PC-3 (cell line): ENCODE results near the gene CLEC16A. TPM values are rescaled to one million over a fixed set of nuclear protein-coding genes. Genes with fewer than 3 reads are reported as not detected.

Source experiments
- ATAC-seq: fragments of 200-7000 bp; cut with Tn5 transposase; 2 replicates; pipeline ENCODE4 v1.9.1; 2020; ENCODE audit warnings: mild to moderate bottlenecking, moderate library complexity
- BruUV-seq: library from RNA; stranded (reverse); fragments of 400-500 nt; replicated peaks from 2 replicates; lab custom pipeline; 2021; lab: Mats Ljungman, UMichigan
- CTCF ChIA-PET: fragments of 300-600 bp; sonication (Branson Sonifier 250); formaldehyde crosslinking; loops from one replicate; lab custom pipeline; 2022; ENCODE audit warnings: antibody characterized with exemption; lab: Charles Lee
- POLR2A ChIA-PET: fragments of 300-600 bp; sonication (Branson Sonifier 250); formaldehyde crosslinking; loops from one replicate; lab custom pipeline; 2022; ENCODE audit warnings: antibody characterized with exemption; ENCODE audit not compliant: unreplicated experiment; lab: Charles Lee
- DNase-seq: peaks from one replicate; pipeline ENCODE4 v3.0.0-alpha.2; 2015
- H2AFZ ChIP-seq: fragments of 300-600 bp; sonication (generic); 2 replicates; pipeline ENCODE4 v1.6.0; 2016; ENCODE audit warnings: antibody characterized with exemption, low read length
- H3F3A ChIP-seq: fragments of 300-600 bp; sonication (generic); one replicate; pipeline ENCODE4 v1.6.0; 2017; ENCODE audit warnings: antibody characterized with exemption, low read length, control low read depth, mild to moderate bottlenecking; ENCODE audit not compliant: unreplicated experiment
- H3K27ac ChIP-seq: fragments of 300-600 bp; sonication (generic); 2 replicates; pipeline ENCODE4 v1.5.1; 2016; ENCODE audit warnings: mild to moderate bottlenecking, low read length
- H3K27me3 ChIP-seq: fragments of 300-600 bp; sonication (generic); 2 replicates; pipeline ENCODE4 v1.6.1; 2016; ENCODE audit warnings: low read length, mixed read lengths
- H3K36me3 ChIP-seq: fragments of 300-600 bp; sonication (generic); 2 replicates; pipeline ENCODE4 v1.6.1; 2016; ENCODE audit warnings: low read depth, mixed run types, low read length, mixed read lengths
- H3K4me1 ChIP-seq: fragments of 300-600 bp; sonication (generic); 2 replicates; pipeline ENCODE4 v1.5.1; 2016; ENCODE audit warnings: low read length; ENCODE audit not compliant: insufficient read depth
- H3K4me2 ChIP-seq: fragments of 300-600 bp; sonication (generic); 2 replicates; pipeline ENCODE4 v1.6.0; 2016; ENCODE audit warnings: low read length
- H3K4me3 ChIP-seq: fragments of 300-600 bp; sonication (generic); 2 replicates; pipeline ENCODE4 v1.5.1; 2016; ENCODE audit warnings: mild to moderate bottlenecking, low read length, mixed read lengths
- H3K79me2 ChIP-seq: fragments of 300-600 bp; sonication (generic); 2 replicates; pipeline ENCODE4 v1.6.1; 2017; ENCODE audit warnings: low read length, mixed read lengths
- H3K9ac ChIP-seq: fragments of 300-600 bp; sonication (generic); 2 replicates; pipeline ENCODE4 v1.6.0; 2016; ENCODE audit warnings: mild to moderate bottlenecking, low read length
- H3K9me2 ChIP-seq: fragments of 300-600 bp; sonication (generic); replicated peaks from 2 replicates; pipeline ENCODE4 v1.6.1; 2016; ENCODE audit warnings: mixed run types, low read length, mixed read lengths
- H3K9me3 ChIP-seq: fragments of 300-600 bp; sonication (generic); 2 replicates; pipeline ENCODE4 v1.6.1; 2016; ENCODE audit warnings: low read length, mixed read lengths
- H4K20me1 ChIP-seq: fragments of 300-600 bp; sonication (generic); 2 replicates; pipeline ENCODE4 v1.6.1; 2016; ENCODE audit warnings: low read length, mixed read lengths
- CTCF ChIP-seq: fragments of 300-600 bp; sonication (generic); conservative IDR thresholded peaks from 2 replicates; pipeline ENCODE4 v1.5.1; 2017; ENCODE audit warnings: antibody characterized with exemption, low read depth, mild to moderate bottlenecking, low read length
- EZH2 ChIP-seq: fragments of 300-600 bp; sonication (generic); IDR thresholded peaks from one replicate; pipeline ENCODE4 v1.6.1; 2017; ENCODE audit warnings: antibody characterized with exemption, mild to moderate bottlenecking, low read length; ENCODE audit not compliant: unreplicated experiment
- EZH2phosphoT487 ChIP-seq: fragments of 300-600 bp; sonication (generic); IDR thresholded peaks from 2 replicates; pipeline ENCODE4 v1.6.1; 2018; ENCODE audit warnings: mild to moderate bottlenecking, antibody characterized with exemption, low read length, borderline replicate concordance
- intact Hi-C: fragments of 100-400 bp; cut with micrococcal nuclease; formaldehyde crosslinking; loops from 2 replicates; pipeline ENCODE4 v1.9.0; 2023
- total RNA-seq: library from RNA; depleted of rRNA; stranded (reverse); fragments of >200 nt; gene quantifications from 2 replicates; pipeline ENCODE4 v1.2.3, GENCODE V29; 2014

CLEC16A gene
- total RNA-seq, 1 experiment from 2014 or later = 9.5 TPM

GRCh38 chr16:10920726-10921427, 23.5 kb upstream of the CLEC16A start:
- no peaks in the 10 kb centered on the region for H4K20me1 ChIP-seq
- intact Hi-C loops = no loop called here
- H3F3A ChIP-seq = no peaks in the 10 kb centered on the region
- no peaks in the 10 kb centered on the region for H3K79me2 ChIP-seq
- ChIA-PET POLR2A (no interaction called here), CTCF (no interaction called here)
- no peak overlapping the region for H3K9ac ChIP-seq
- ATAC-seq = no peak
- no peaks in the 10 kb centered on the region for H3K9me3 ChIP-seq
- DNase-seq = no peak
- no peak overlapping the region for H3K4me2 ChIP-seq
- H3K36me3 ChIP-seq = no peaks in the 10 kb centered on the region
- no peak overlapping the region for H2AFZ ChIP-seq
- no TSS peak for BruUV-seq
- no peaks in the 10 kb centered on the region for H3K9me2 ChIP-seq
- H3K4me3 ChIP-seq = no peak overlapping the region
- H3K4me1 ChIP-seq = no peaks in the 10 kb centered on the region
- H3K27me3 ChIP-seq = no peaks in the 10 kb centered on the region
- no peak overlapping the region for H3K27ac ChIP-seq
- TF ChIP-seq EZH2 (no peak), EZH2phosphoT487 (no peak), CTCF (no peak)

GRCh38 chr16:10921536-10922327, 22.6 kb upstream of the CLEC16A start:
- Histone ChIP-seq H2AFZ (no peak overlapping the region), H3K79me2 (no peaks in the 10 kb centered on the region), H3K9me2 (no peaks in the 10 kb centered on the region), H3K4me3 (no peak overlapping the region), H3K36me3 (no peaks in the 10 kb centered on the region), H3F3A (no peaks in the 10 kb centered on the region), H4K20me1 (no peaks in the 10 kb centered on the region), H3K4me2 (no peak overlapping the region), H3K9me3 (no peaks in the 10 kb centered on the region), H3K9ac (no peak overlapping the region), H3K4me1 (no peaks in the 10 kb centered on the region), H3K27ac (no peak overlapping the region), H3K27me3 (no peaks in the 10 kb centered on the region)
- ChIA-PET CTCF (no interaction called here), POLR2A (no interaction called here)
- ATAC-seq (no peak), DNase-seq (no peak)
- no TSS peak for BruUV-seq
- TF ChIP-seq CTCF (no peak), EZH2phosphoT487 (no peak), EZH2 (no peak)
- intact Hi-C loops = no loop called here
